Astrocyte of the cerebellum (primary cell): ENCODE data around the gene INTS4.
A peak's percentile ranks its signal among the peaks of the same experiment; 100 is the strongest.
"Not testable (repeated sequence)": the region's sequence is repeated elsewhere in the genome, so short reads cannot be mapped to it uniquely, and the experiment has no call there.

Source experiments
- DNase-seq: peaks from one replicate; pipeline ENCODE4 v3.0.0-alpha.2; 2011; ENCODE audit warnings: low read depth
- H3K4me3 ChIP-seq: 2 replicates; pipeline ENCODE4 v1.5.1; 2011; ENCODE audit warnings: mild to moderate bottlenecking, low read depth, low read length, moderate library complexity
- in situ Hi-C: cut with HindIII; loops from 2 replicates; pipeline ENCODE4 v1.10.0; 2017; ENCODE audit warnings: low sequenced_read_pairs
- TF ChIP-seq, protein P1 (sequence below): IDR thresholded peaks from 2 replicates; pipeline ENCODE4 v1.5.1; 2012; ENCODE audit warnings: low read length, low read depth, moderate library complexity, mild to moderate bottlenecking; ENCODE audit errors: missing control alignments

The INTS4 gene

DNA sequence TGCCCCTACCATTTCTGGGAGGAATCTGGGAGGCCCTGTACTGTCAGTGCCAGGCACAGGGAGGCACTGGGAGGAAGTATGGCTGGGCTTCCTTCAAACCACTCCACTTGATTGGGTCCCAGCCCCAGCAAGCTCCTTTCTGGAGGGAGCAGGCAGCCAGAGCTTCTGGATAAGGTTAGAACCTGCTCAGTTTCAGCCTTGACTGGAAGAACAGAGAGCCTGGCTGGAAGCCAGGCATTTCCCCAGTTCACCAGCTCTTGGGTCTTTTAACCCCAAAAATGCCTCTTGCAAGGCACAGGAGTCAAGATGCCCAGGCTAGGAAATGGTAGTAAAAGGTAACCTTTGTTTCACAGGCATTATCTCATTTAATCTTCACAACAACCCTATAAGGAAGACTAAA lies 37.6 kb upstream of the INTS4 start:
- TF ChIP-seq, protein P1, sequence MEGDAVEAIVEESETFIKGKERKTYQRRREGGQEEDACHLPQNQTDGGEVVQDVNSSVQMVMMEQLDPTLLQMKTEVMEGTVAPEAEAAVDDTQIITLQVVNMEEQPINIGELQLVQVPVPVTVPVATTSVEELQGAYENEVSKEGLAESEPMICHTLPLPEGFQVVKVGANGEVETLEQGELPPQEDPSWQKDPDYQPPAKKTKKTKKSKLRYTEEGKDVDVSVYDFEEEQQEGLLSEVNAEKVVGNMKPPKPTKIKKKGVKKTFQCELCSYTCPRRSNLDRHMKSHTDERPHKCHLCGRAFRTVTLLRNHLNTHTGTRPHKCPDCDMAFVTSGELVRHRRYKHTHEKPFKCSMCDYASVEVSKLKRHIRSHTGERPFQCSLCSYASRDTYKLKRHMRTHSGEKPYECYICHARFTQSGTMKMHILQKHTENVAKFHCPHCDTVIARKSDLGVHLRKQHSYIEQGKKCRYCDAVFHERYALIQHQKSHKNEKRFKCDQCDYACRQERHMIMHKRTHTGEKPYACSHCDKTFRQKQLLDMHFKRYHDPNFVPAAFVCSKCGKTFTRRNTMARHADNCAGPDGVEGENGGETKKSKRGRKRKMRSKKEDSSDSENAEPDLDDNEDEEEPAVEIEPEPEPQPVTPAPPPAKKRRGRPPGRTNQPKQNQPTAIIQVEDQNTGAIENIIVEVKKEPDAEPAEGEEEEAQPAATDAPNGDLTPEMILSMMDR = no peak
- no peak overlapping the region for H3K4me3 ChIP-seq
- in situ Hi-C loops = no loop called here
- DNase-seq = no peak

- TF ChIP-seq, protein P1 = no peak
- no peak for DNase-seq
- in situ Hi-C loops = no loop called here
- H3K4me3 ChIP-seq = no peak overlapping the region
Measured at GRCh38 chr11:78031629-78032028, 37.2 kb upstream of the INTS4 start.

DNA sequence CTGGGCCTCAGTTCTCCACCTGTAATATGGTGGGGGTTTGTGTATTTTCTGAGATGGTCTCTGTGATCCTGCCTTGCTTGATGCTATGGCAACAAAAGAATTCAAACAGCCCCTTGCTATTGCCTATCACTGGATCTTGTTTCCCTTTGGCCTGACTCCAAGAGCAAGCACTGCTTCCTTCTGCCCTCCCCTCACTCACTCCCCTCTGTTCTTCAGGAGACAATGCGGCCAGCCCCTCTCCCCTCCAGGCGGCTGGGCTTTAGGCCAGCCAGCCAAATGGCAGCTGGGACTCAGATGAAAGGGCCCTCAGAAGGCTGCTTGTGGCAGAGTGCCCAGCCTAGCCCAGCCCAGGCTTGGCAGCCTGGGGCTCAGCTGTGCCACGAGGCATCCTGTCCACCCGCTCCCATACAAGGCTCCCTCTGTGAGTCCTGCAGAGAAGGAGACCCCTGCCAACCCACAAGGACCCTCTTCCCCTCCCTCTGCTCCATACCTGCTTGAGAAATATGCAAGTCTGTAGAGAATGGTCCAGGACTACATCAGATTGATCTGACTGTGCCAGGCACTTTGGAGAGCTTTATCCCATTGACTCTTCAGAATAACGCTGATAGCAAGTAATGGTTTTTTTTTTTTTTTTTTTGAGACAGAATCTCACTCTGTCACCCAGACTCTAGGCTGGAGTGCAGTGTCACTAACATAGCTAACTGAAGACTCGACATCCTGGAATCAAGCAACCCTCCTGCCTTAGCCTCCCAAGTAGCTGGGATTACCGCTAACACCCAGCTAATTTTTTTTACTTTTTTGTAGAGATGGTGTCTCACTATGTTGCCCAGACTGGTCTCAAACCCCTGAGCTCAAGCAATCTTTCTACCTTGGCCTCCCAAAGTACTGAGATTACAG lies 36.2 kb upstream of the INTS4 start:
- in situ Hi-C loops = no loop called here
- no peak overlapping the region for H3K4me3 ChIP-seq
- TF ChIP-seq, protein P1 = no peak
- DNase-seq = peak; percentile 56

- in situ Hi-C loops, H3K4me3 ChIP-seq, DNase-seq: not testable (repeated sequence)
Measured at GRCh38 chr11:78028423-78028822, 34.0 kb upstream of the INTS4 start.

DNA sequence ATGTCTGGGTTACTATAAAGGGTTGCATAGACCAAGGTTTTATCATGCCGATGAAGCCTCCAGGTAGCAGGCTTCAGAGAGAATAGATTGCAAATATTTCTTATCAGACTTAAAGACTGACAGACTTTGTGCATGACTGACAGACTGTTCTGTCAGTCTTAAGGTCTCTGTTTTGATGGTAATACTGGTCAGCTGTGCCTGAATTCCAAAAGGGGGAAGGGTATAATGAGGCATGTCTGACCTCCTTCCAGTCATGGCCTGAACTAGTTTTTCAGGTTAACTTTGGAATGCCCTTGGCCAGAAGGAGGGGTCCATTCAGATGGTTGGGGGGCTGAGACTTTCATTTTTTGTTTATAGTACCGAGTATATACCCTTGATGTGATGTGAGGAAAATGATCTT lies 33.3 kb upstream of the INTS4 start:
- H3K4me3 ChIP-seq = no peak overlapping the region
- in situ Hi-C loops = no loop called here
- DNase-seq = no peak
- TF ChIP-seq, protein P1 = no peak

DNA sequence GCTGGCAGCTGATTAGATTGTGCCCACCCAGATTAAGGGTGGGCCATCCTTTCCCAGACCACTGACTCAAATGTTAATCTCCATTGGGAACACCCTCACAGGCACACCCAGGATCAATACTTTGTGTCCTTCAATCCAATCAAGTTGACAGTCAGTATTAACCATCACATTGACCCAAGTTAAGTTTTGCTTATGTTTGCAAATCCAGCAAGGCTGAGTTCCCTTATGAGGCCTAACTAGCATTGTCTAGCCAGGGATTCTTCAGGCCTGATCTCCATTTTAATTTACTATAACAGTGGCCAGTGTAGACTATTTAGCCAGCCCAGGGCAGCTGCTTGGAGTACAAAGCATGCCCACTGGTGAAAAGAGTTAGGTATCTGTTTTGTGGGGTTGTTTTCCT lies 30.9 kb upstream of the INTS4 start:
- in situ Hi-C loops = no loop called here
- H3K4me3 ChIP-seq = no peak overlapping the region
- no peak for DNase-seq
- TF ChIP-seq, protein P1 = no peak

DNA sequence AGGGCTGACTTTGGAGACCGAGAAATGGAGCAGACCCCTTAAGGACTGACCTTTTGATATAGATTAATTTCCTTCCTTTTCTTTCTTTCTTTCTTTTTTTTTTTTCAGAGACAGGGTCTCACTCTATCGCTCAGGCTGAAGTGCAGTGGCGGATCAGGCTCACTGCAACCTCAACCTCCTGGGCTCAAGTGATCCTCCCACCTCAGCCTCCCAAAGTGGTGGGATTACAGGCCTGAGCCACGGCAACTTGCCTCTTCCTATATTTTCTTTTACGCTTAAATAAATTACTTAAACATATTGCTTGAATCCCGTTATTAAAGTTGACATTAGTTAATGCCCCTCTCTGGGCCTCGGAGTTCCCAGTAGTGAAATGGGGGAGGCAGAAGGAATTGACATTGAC lies 29.0 kb upstream of the INTS4 start:
- TF ChIP-seq, protein P1 = no peak
- H3K4me3 ChIP-seq = peak overlapping the region; percentile 42
- in situ Hi-C loops = no loop called here
- DNase-seq = no peak
